RWPE2 (cell line): ENCODE measurements around the gene UBE2E3.
A peak's percentile ranks its signal among the peaks of the same experiment; 100 is the strongest.

Experiments
- ATAC-seq: fragments of 200-7000 bp; cut with Tn5 transposase; 3 replicates; pipeline ENCODE4 v1.9.1; 2021; ENCODE audit warnings: low read depth
- DNase-seq: peaks from one replicate; pipeline ENCODE4 v3.0.0-alpha.2; 2020; ENCODE audit warnings: low spot score
- H3K27ac ChIP-seq: fragments of 450-650 bp; 2 replicates; pipeline ENCODE4 v1.5.1; 2017; ENCODE audit warnings: mild to moderate bottlenecking; ENCODE audit not compliant: poor library complexity, severe bottlenecking
- H3K27me3 ChIP-seq: fragments of 250-450 bp; sonication (Bioruptor Pico); 2 replicates; pipeline ENCODE4 v1.5.1; 2021; ENCODE audit warnings: mild to moderate bottlenecking, moderate library complexity; ENCODE audit not compliant: insufficient read depth, poor library complexity, severe bottlenecking
- H3K36me3 ChIP-seq: fragments of 250-450 bp; sonication (Bioruptor Pico); 2 replicates; pipeline ENCODE4 v1.5.1; 2020; ENCODE audit warnings: low read depth, mild to moderate bottlenecking, moderate library complexity
- H3K4me1 ChIP-seq: fragments of 250-450 bp; sonication (Bioruptor Pico); 2 replicates; pipeline ENCODE4 v1.5.1; 2021; ENCODE audit warnings: mild to moderate bottlenecking, moderate library complexity; ENCODE audit not compliant: insufficient read depth, poor library complexity, severe bottlenecking
- H3K4me3 ChIP-seq: fragments of 250-450 bp; sonication (Bioruptor Pico); 2 replicates; pipeline ENCODE4 v1.5.1; 2021; ENCODE audit warnings: mild to moderate bottlenecking, moderate library complexity; ENCODE audit not compliant: severe bottlenecking
- H3K9me3 ChIP-seq: fragments of 250-450 bp; sonication (Bioruptor Pico); 2 replicates; pipeline ENCODE4 v1.5.1; 2021; ENCODE audit warnings: mild to moderate bottlenecking, moderate library complexity; ENCODE audit not compliant: severe bottlenecking
- CTCF ChIP-seq: fragments of 450-650 bp; IDR thresholded peaks from one replicate; pipeline ENCODE4 v1.5.1; 2017; ENCODE audit warnings: mild to moderate bottlenecking, moderate library complexity; ENCODE audit not compliant: poor library complexity, severe bottlenecking

The UBE2E3 gene

DNA sequence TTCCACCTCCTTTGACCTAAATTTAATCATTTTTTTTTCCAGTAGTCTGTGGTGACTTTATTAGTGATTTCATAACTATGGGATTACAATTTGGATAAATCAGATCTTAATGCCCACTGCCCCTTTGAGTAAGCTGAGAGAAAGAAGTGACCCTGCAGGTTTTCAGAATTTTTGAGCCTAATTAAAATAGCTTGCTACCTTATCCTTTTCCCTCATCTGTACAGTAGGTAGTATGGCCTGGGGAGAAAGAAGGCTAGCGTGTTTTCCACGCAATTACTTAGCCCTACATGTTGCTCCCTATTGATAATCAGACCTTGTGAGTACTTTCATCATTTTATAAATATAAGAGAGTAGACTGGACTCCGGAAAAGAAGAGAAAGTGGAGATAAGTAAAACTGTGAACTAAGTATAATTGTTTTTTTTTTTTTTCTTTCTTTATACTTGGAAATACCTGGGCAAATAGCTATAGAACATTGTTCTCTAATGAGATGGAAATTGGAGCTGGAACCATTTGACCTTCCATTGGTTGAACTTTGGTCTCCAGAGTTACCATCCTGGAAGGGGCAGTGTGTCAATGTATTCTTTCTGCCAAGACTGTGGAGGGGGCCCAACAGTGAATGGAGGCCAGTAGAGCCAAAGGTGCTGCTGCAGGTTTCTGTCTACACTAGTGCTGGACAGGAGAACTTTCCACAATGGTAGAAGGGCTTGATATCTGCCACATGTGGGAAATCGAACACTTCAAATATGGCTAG lies 26.9 kb downstream of the UBE2E3 start:
- H3K9me3 ChIP-seq: no peaks in the 10 kb centered on the region
- DNase-seq (no peak), ATAC-seq (no peak)
- TF ChIP-seq CTCF: no peak
- no peaks in the 10 kb centered on the region for H3K4me1 ChIP-seq
- H3K27me3 ChIP-seq: no peaks in the 10 kb centered on the region
- H3K36me3 ChIP-seq: 0 out of 2 replicates have a peak, but pooled peaks cover 6% of the 10 kb centered on the region
- H3K4me3 ChIP-seq: no peak overlapping the region
- no peak overlapping the region for H3K27ac ChIP-seq

DNA sequence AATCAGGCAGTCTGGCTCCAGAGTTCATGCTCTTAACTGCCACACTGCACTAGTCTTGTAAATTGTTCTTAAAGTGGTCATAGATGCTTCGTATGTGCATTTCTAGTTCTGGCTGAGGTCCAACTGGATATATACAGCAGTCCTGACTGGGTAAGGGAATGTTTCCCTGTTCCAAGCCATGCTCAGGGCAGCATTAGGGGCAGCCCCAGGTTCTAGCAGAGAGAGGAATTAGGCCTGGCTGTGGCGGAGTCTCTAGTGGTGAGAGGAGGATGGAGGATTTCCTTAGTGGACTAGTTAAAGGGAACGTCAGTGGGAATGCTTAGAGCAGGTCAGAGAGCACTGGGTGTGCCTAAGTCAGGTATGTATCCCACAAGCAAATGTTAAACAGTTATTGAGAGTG lies 28.0 kb downstream of the UBE2E3 start:
- Histone ChIP-seq H3K9me3 (no peaks in the 10 kb centered on the region), H3K4me3 (no peak overlapping the region), H3K27me3 (no peaks in the 10 kb centered on the region), H3K36me3 (0 out of 2 replicates have a peak, but pooled peaks cover 5% of the 10 kb centered on the region), H3K27ac (no peak overlapping the region), H3K4me1 (no peaks in the 10 kb centered on the region)
- TF ChIP-seq CTCF: no peak
- ATAC-seq (0 out of 3 replicates have a peak, but pooled peaks have one; percentile 14), DNase-seq (no peak)

GRCh38 chr2:181021199-181021789 lies 40.9 kb downstream of the UBE2E3 start:
- no peak overlapping the region for H3K4me3 ChIP-seq
- H3K36me3 ChIP-seq: no peaks in the 10 kb centered on the region
- no peak for DNase-seq
- H3K27me3 ChIP-seq: no peaks in the 10 kb centered on the region
- no peak for ATAC-seq
- no peaks in the 10 kb centered on the region for H3K4me1 ChIP-seq
- no peak for TF ChIP-seq CTCF
- no peaks in the 10 kb centered on the region for H3K9me3 ChIP-seq
- no peak overlapping the region for H3K27ac ChIP-seq

DNA sequence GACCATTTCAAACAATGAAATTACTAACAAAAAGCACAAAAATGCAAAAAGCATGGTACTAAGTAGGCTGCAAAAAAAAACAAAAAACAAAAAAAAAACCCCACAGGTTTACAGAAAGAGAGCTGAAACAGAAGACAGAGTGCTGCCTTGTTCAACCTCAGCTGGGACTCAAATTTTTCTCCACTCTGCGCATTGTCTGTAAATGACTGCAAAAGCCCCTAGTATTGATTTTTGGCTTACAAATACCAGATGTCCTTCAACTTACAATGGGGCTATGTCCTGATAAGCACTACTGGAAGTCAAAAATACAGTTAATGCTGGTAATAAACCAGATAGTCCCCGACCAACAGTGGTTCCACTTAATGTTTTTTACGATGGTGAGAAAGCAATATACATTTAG lies 42.2 kb downstream of the UBE2E3 start:
- Histone ChIP-seq H3K27me3 (no peaks in the 10 kb centered on the region), H3K4me1 (no peaks in the 10 kb centered on the region), H3K36me3 (no peaks in the 10 kb centered on the region), H3K27ac (no peak overlapping the region), H3K4me3 (no peak overlapping the region), H3K9me3 (no peaks in the 10 kb centered on the region)
- DNase-seq (no peak), ATAC-seq (no peak)
- TF ChIP-seq CTCF: no peak

DNA sequence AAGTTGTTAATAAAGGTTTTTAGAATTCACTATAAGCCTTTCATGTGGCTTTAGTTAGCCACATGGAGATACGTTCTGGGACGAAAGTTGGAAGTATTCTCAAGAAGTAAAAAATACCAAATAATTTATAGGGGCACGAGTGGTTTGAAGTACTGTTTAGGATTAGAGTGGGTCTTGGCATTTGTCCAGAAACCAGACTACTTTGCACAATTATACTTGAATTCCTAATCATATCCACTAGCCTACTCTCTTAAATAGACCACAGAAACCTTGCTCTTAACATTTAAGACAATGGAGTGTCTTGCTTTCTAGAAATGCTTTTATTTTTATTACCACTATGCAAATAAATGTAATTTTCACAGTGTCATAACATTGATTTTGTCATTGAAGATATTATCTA lies 44.6 kb downstream of the UBE2E3 start:
- ATAC-seq (no peak), DNase-seq (no peak)
- no peaks in the 10 kb centered on the region for H3K4me1 ChIP-seq
- no peaks in the 10 kb centered on the region for H3K27me3 ChIP-seq
- no peak overlapping the region for H3K27ac ChIP-seq
- no peak overlapping the region for H3K4me3 ChIP-seq
- H3K9me3 ChIP-seq: no peaks in the 10 kb centered on the region
- TF ChIP-seq CTCF: no peak
- H3K36me3 ChIP-seq: no peaks in the 10 kb centered on the region; the same call in 1 of the 2 replicates
